Mesodermal cell (in vitro differentiated cells): ENCODE measurements around the gene PRDM1.
"Not testable (repeated sequence)": the region's sequence is repeated elsewhere in the genome, so short reads cannot be mapped to it uniquely, and the experiment has no call there.

ENCODE experiments used
- H3K27ac ChIP-seq: 2 replicates; pipeline ENCODE4 v1.7.0; 2013; ENCODE audit warnings: mild to moderate bottlenecking, low read depth, low read length, moderate library complexity; ENCODE audit not compliant: severe bottlenecking
- H3K36me3 ChIP-seq: 2 replicates; pipeline ENCODE4 v1.7.1; 2013; ENCODE audit warnings: mild to moderate bottlenecking, low read length, moderate library complexity; ENCODE audit not compliant: control insufficient read depth, insufficient read depth
- H3K4me1 ChIP-seq: one replicate; pipeline ENCODE4 v1.7.1; 2013; ENCODE audit warnings: mild to moderate bottlenecking, low read length; ENCODE audit not compliant: insufficient read depth, control insufficient read depth, poor library complexity, severe bottlenecking
- H3K4me3 ChIP-seq: 2 replicates; pipeline ENCODE4 v1.7.0; 2013; ENCODE audit warnings: low read length, control low read depth, mild to moderate bottlenecking; ENCODE audit not compliant: insufficient read depth, poor library complexity, severe bottlenecking; ENCODE audit errors: extremely low read depth
- H3K9me3 ChIP-seq: 2 replicates; pipeline ENCODE4 v1.7.1; 2013; ENCODE audit warnings: mild to moderate bottlenecking, low read length, moderate library complexity; ENCODE audit not compliant: control insufficient read depth
- WGBS, 2 experiments: methylation state at CpG; one replicate each; pipeline ENCODE4 v1.1.5; 2013; ENCODE audit warnings: missing lambda C conversion rate in 2 of 2; ENCODE audit not compliant: insufficient coverage in 2 of 2; 5-methylcytosine and 5-hydroxymethylcytosine counted together

PRDM1 gene

GRCh38 chr6:106141441-106142237, 55.5 kb downstream of the PRDM1 start:
- no peaks in the 10 kb centered on the region for H3K9me3 ChIP-seq
- H3K4me1 ChIP-seq, result peaks cover 3% of the 10 kb centered on the region
- H3K27ac ChIP-seq, result no peak overlapping the region
- WGBS, 2 experiments, result 87 to 95% methylated on average over 5 to 8 of the region's 9 CpGs
- no peak overlapping the region for H3K4me3 ChIP-seq
- no peaks in the 10 kb centered on the region for H3K36me3 ChIP-seq

GRCh38 chr6:106142876-106143431, 56.8 kb downstream of the PRDM1 start:
- Histone ChIP-seq H3K4me1 (peaks cover 3% of the 10 kb centered on the region), H3K27ac (no peak overlapping the region), H3K4me3 (no peak overlapping the region), H3K9me3 (no peaks in the 10 kb centered on the region), H3K36me3 (no peaks in the 10 kb centered on the region)
- WGBS, 2 experiments, result 93% methylated on average over 2 of the region's 2 CpGs; no CpG with 5 or more reads in 1 of the 2 experiments

GRCh38 chr6:106143665-106144064, 57.5 kb downstream of the PRDM1 start:
- H3K9me3 ChIP-seq, result no peaks in the 10 kb centered on the region
- no peak overlapping the region for H3K4me3 ChIP-seq
- no peak overlapping the region for H3K27ac ChIP-seq
- H3K36me3 ChIP-seq, result no peaks in the 10 kb centered on the region
- 84 to 86% methylated on average over 5 to 8 of the region's 12 CpGs for WGBS, 2 experiments
- peaks cover 3% of the 10 kb centered on the region for H3K4me1 ChIP-seq

- Histone ChIP-seq H3K27ac (no peak overlapping the region), H3K9me3 (no peaks in the 10 kb centered on the region), H3K36me3 (no peaks in the 10 kb centered on the region), H3K4me1 (peaks cover 3% of the 10 kb centered on the region), H3K4me3 (no peak overlapping the region)
- WGBS, 2 experiments, result 91 to 100% methylated on average over 4 of the region's 4 CpGs
Observed at GRCh38 chr6:106145144-106145543, 59.0 kb downstream of the PRDM1 start.

- no peak overlapping the region for H3K4me3 ChIP-seq
- 25 to 50% methylated on average over 1 to 4 of the region's 7 CpGs for WGBS, 2 experiments
- peaks cover 3% of the 10 kb centered on the region for H3K4me1 ChIP-seq
- H3K9me3 ChIP-seq, result no peaks in the 10 kb centered on the region
- H3K36me3 ChIP-seq, result no peaks in the 10 kb centered on the region
- no peak overlapping the region for H3K27ac ChIP-seq
Observed at GRCh38 chr6:106145741-106146227, 59.6 kb downstream of the PRDM1 start.

GRCh38 chr6:106146852-106147351, 60.8 kb downstream of the PRDM1 start:
- H3K9me3 ChIP-seq, result no peaks in the 10 kb centered on the region
- no peaks in the 10 kb centered on the region for H3K36me3 ChIP-seq
- H3K4me3 ChIP-seq, result no peak overlapping the region
- H3K4me1 ChIP-seq, result peaks cover 3% of the 10 kb centered on the region
- 100% methylated on average over 1 of the region's 2 CpGs for WGBS, 2 experiments
- no peak overlapping the region for H3K27ac ChIP-seq

GRCh38 chr6:106147476-106147875, 61.3 kb downstream of the PRDM1 start:
- Histone ChIP-seq H3K4me3 (no peak overlapping the region), H3K27ac (no peak overlapping the region), H3K36me3 (no peaks in the 10 kb centered on the region), H3K4me1 (peaks cover 3% of the 10 kb centered on the region), H3K9me3 (no peaks in the 10 kb centered on the region)
- WGBS, 2 experiments, result no CpG with 5 or more reads among the region's 2 CpGs

GRCh38 chr6:106149472-106150069, 63.4 kb downstream of the PRDM1 start:
- H3K4me1 ChIP-seq, result peaks cover 3% of the 10 kb centered on the region
- H3K27ac ChIP-seq, result no peak overlapping the region
- H3K4me3 ChIP-seq, result no peak overlapping the region
- WGBS, 2 experiments, result no CpG with 5 or more reads among the region's 1 CpG
- no peaks in the 10 kb centered on the region for H3K9me3 ChIP-seq
- H3K36me3 ChIP-seq, result no peaks in the 10 kb centered on the region

GRCh38 chr6:106152476-106152875, 66.3 kb downstream of the PRDM1 start:
- H3K36me3 ChIP-seq, H3K4me1 ChIP-seq, H3K4me3 ChIP-seq, H3K9me3 ChIP-seq, H3K27ac ChIP-seq: not testable (repeated sequence)
- 69 to 81% methylated on average over 2 of the region's 3 CpGs for WGBS, 2 experiments

GRCh38 chr6:106152952-106153351, 66.8 kb downstream of the PRDM1 start:
- 87 to 97% methylated on average over 3 to 4 of the region's 4 CpGs for WGBS, 2 experiments
- Histone ChIP-seq H3K4me1 (no peaks in the 10 kb centered on the region), H3K27ac (no peak overlapping the region)

More at GRCh38 chr6:106152952-106153351, 66.8 kb downstream of the PRDM1 start:
- Histone ChIP-seq H3K9me3 (no peaks in the 10 kb centered on the region), H3K36me3 (no peaks in the 10 kb centered on the region), H3K4me3 (no peak overlapping the region)
